Stomach (tissue), 9 donors: ENCODE data around the gene CTNNA3. TPM values are rescaled to one million over a fixed set of nuclear protein-coding genes. Genes with fewer than 3 reads are reported as not detected.

ENCODE experiments used
- DNase-seq, 2 donors: peaks; one replicate each; pipeline versions ENCODE4 v3.0.0 to v3.0.0-alpha.2; 2013 to 2019
- H3K27ac ChIP-seq, 5 donors: fragments of 200-600 bp in 4 of 5; sonication (generic) in 4 of 5; one replicate each; pipeline ENCODE4 v1.5.1; 2013 to 2019; ENCODE audit warnings: mild to moderate bottlenecking in 1 of 5, moderate library complexity in 1 of 5
- H3K27me3 ChIP-seq, 3 donors: fragments of 200-600 bp; sonication (generic); one replicate each; pipeline ENCODE4 v1.5.1; 2017 to 2019; ENCODE audit warnings: mixed run types in 1 of 3
- H3K36me3 ChIP-seq, 4 donors: fragments of 200-600 bp; sonication (generic); 1 replicate in 3 of 4; 2 replicates in 1 of 4; pipeline ENCODE4 v1.5.1; 2016 to 2019
- H3K4me1 ChIP-seq, 4 donors: fragments of 200-600 bp; sonication (generic); one replicate each; pipeline ENCODE4 v1.5.1; 2016 to 2019
- H3K4me3 ChIP-seq, 4 donors: fragments of 200-600 bp; sonication (generic) in 3 of 4; one replicate each; pipeline ENCODE4 v1.5.1; 2016 to 2019; ENCODE audit warnings: mild to moderate bottlenecking in 1 of 4
- H3K9me3 ChIP-seq, 4 donors: fragments of 200-600 bp; sonication (generic); one replicate each; pipeline ENCODE4 v1.5.1; 2016 to 2019
- CTCF ChIP-seq, 7 experiments: fragments of 450-650 bp in 4 of 7; fragments of 200-600 bp in 3 of 7; sonication (generic) in 3 of 7; IDR thresholded peaks; one replicate each; pipeline ENCODE4 v1.5.1; 2016 to 2019; ENCODE audit warnings: antibody characterized with exemption in 7 of 7, control low read depth in 2 of 7, mild to moderate bottlenecking in 1 of 7
- EP300 ChIP-seq: sonication (generic); formaldehyde crosslinking; IDR thresholded peaks from one replicate; pipeline ENCODE4 v1.6.1; 2017; ENCODE audit warnings: antibody characterized with exemption
- POLR2A ChIP-seq, 4 donors: fragments of 450-650 bp; IDR thresholded peaks; one replicate each; pipeline ENCODE4 v1.6.1; 2016; ENCODE audit warnings: antibody characterized with exemption in 4 of 4, control low read depth in 2 of 4, mild to moderate bottlenecking in 1 of 4, moderate library complexity in 1 of 4
- POLR2AphosphoS5 ChIP-seq, 3 donors: sonication (generic); formaldehyde crosslinking; IDR thresholded peaks; one replicate each; pipeline ENCODE4 v1.6.1; 2016; ENCODE audit warnings: antibody characterized with exemption in 3 of 3
- WGBS, 5 donors: extraction: QIAGEN DNeasy Blood & Tissue Kit in 3 of 5; methylation state at CpG; one replicate each; pipeline versions ENCODE4 v1.1.5 to v1.1.7; 2013 to 2018; 5-methylcytosine and 5-hydroxymethylcytosine counted together
- intact Hi-C: fragments of 100-400 bp; cut with DNase I; formaldehyde crosslinking; loops from one replicate; pipeline ENCODE4 v1.15.1; 2023; ENCODE audit warnings: low total_unique reads
- polyA plus RNA-seq, 3 donors: library from polyadenylated mRNA; stranded (reverse); fragments of 200-250 nt; gene quantifications; one replicate each; pipeline ENCODE4 v1.2.3, GENCODE V29; 2013
- total RNA-seq, 5 donors: library from RNA; depleted of rRNA; stranded (reverse); fragments of >200 nt; gene quantifications; one replicate each; pipeline versions ENCODE4 v1.1.0 to v1.2.3, GENCODE V29; 2014 to 2016
- donor health status: healthy with polysubstance abuse.
- donor health status: Bipolar disorder and iron deficiency.
- donor health status: healthy.

The CTNNA3 gene
- total and polyA plus RNA-seq, 8 donors = 0.14 to 46.1 (median 12.9) TPM; not detected in 2

DNA sequence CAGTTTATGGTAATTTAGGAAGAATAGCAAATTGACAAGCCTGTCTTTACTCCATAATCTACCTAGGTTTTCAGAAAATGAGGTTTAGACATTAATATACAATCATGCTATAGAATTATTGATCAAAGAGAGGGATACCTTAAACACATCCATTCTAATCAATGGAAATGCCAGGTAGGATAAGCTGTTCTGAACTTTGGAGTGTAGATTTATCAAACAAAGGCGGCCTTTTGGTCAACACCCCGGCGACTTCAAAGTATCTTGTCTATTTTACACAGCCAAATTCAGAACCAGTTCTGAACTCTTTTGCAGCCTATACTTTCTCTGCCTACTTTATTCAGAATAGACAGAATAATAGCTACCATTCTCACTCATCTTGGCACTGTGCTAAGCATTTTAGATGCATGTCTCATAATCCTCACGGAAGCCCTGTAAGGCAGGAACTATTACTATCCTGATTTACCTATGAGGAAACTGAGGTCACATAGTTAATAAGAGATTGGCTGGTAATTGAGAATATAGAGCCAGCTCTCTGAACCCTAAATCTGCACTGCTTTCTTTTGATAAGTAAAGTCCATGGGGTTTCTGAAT, 1412.0 kb downstream of the CTNNA3 start:
- Histone ChIP-seq H3K9me3 (no peaks in the 10 kb centered on the region), H3K27me3 (no peaks in the 10 kb centered on the region), H3K4me1 (no peaks in the 10 kb centered on the region), H3K27ac (no peak overlapping the region), H3K36me3 (no peaks in the 10 kb centered on the region), H3K4me3 (no peak overlapping the region)
- WGBS, 5 donors = 79 to 86% (median 81%) methylated on average over 4 of the region's 4 CpGs
- TF ChIP-seq POLR2AphosphoS5 (IDR thresholded peaks at IDR 0.05) = no peak
- no peak for TF ChIP-seq EP300
- TF ChIP-seq CTCF (IDR thresholded peaks at IDR 0.05) = no peak
- TF ChIP-seq POLR2A (IDR thresholded peaks at IDR 0.05) = no peak
- intact Hi-C loops = no loop called here
- DNase-seq = no peak

GRCh38 chr10:66283064-66283463, 1412.9 kb downstream of the CTNNA3 start:
- Histone ChIP-seq H3K36me3 (no peaks in the 10 kb centered on the region), H3K4me1 (no peaks in the 10 kb centered on the region), H3K4me3 (no peak overlapping the region), H3K9me3 (no peaks in the 10 kb centered on the region), H3K27ac (no peak overlapping the region), H3K27me3 (no peaks in the 10 kb centered on the region)
- intact Hi-C loops = no loop called here
- no peak for DNase-seq
- TF ChIP-seq POLR2A (IDR thresholded peaks at IDR 0.05) (no peak), CTCF (IDR thresholded peaks at IDR 0.05) (no peak), EP300 (no peak)
- 78 to 90% (median 87%) methylated on average over 2 of the region's 2 CpGs for WGBS, 5 donors

GRCh38 chr10:66281327-66281726, 1414.7 kb downstream of the CTNNA3 start:
- Histone ChIP-seq H3K4me1 (no peaks in the 10 kb centered on the region), H3K27me3 (no peaks in the 10 kb centered on the region), H3K4me3 (no peak overlapping the region), H3K9me3 (no peaks in the 10 kb centered on the region), H3K36me3 (no peaks in the 10 kb centered on the region), H3K27ac (no peak overlapping the region)
- 81 to 92% (median 88%) methylated on average over 1 of the region's 1 CpG for WGBS, 5 donors
- intact Hi-C loops = no loop called here
- no peak for DNase-seq
- no peak for TF ChIP-seq EP300
- no peak for TF ChIP-seq CTCF (IDR thresholded peaks at IDR 0.05)
- no peak for TF ChIP-seq POLR2AphosphoS5 (IDR thresholded peaks at IDR 0.05)
- no peak for TF ChIP-seq POLR2A (IDR thresholded peaks at IDR 0.05)

- no peak overlapping the region for H3K4me3 ChIP-seq
- H3K27me3 ChIP-seq = no peaks in the 10 kb centered on the region
- TF ChIP-seq POLR2AphosphoS5 (IDR thresholded peaks at IDR 0.05) (no peak), POLR2A (IDR thresholded peaks at IDR 0.05) (no peak), EP300 (no peak), CTCF (IDR thresholded peaks at IDR 0.05) (no peak)
- no peak overlapping the region for H3K27ac ChIP-seq
- no peaks in the 10 kb centered on the region for H3K9me3 ChIP-seq
- H3K4me1 ChIP-seq = no peaks in the 10 kb centered on the region
- DNase-seq = no peak
- WGBS, 5 donors = 42 to 68% (median 60%) methylated on average over 4 of the region's 4 CpGs
- intact Hi-C loops = no loop called here
- H3K36me3 ChIP-seq = no peaks in the 10 kb centered on the region
Observed at GRCh38 chr10:66277481-66277880, 1418.5 kb downstream of the CTNNA3 start.
